OCI-LY3 (cell line): Measurements from ENCODE around the gene EYS.

Experiments used
- CTCF ChIP-seq: fragments of 200-600, 300-600 bp; sonication (generic); IDR thresholded peaks from 2 replicates; pipeline ENCODE4 v1.5.1; 2014; ENCODE audit warnings: antibody characterized with exemption, low read length, low read depth
- EZH2phosphoT487 ChIP-seq: fragments of 200-600 bp; shearing (Covaris generic); IDR thresholded peaks from 2 replicates; pipeline ENCODE4 v1.6.1; 2018; ENCODE audit warnings: antibody characterized with exemption, mixed run types, low read depth

GRCh38 chr6:63928613-63929012 is 1778.4 kb downstream of the EYS start:
- TF ChIP-seq CTCF (no peak), EZH2phosphoT487 (no peak)
